ENCODE data around the gene COPG1. TPM values are rescaled to one million over a fixed set of nuclear protein-coding genes. Genes with fewer than 3 reads are reported as not detected.
A peak's percentile ranks its signal among the peaks of the same experiment; 100 is the strongest.
"Not testable (repeated sequence)": the region's sequence is repeated elsewhere in the genome, so short reads cannot be mapped to it uniquely, and the experiment has no call there.

COPG1 gene, protein sequence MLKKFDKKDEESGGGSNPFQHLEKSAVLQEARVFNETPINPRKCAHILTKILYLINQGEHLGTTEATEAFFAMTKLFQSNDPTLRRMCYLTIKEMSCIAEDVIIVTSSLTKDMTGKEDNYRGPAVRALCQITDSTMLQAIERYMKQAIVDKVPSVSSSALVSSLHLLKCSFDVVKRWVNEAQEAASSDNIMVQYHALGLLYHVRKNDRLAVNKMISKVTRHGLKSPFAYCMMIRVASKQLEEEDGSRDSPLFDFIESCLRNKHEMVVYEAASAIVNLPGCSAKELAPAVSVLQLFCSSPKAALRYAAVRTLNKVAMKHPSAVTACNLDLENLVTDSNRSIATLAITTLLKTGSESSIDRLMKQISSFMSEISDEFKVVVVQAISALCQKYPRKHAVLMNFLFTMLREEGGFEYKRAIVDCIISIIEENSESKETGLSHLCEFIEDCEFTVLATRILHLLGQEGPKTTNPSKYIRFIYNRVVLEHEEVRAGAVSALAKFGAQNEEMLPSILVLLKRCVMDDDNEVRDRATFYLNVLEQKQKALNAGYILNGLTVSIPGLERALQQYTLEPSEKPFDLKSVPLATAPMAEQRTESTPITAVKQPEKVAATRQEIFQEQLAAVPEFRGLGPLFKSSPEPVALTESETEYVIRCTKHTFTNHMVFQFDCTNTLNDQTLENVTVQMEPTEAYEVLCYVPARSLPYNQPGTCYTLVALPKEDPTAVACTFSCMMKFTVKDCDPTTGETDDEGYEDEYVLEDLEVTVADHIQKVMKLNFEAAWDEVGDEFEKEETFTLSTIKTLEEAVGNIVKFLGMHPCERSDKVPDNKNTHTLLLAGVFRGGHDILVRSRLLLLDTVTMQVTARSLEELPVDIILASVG
- polyA plus RNA-seq (ENCODE audit: insufficient read depth in 1 of 5, insufficient read length in 5 of 5, low replicate concordance in 1 of 5), result 100 to 1,000 TPM; 118 to 162 (median 145) TPM
- long read RNA-seq, donor 1, transcript COPG1-201 (24 exons, 3,078 nt), result major isoform, 5 of 87 reads
- long read RNA-seq, donor 1, partial matches to known transcripts, result 79 of 87 reads
- long read RNA-seq, donor 1, other reads (novel, unspliced or antisense), result 0 of 87 reads
- long read RNA-seq, donor 2, transcript COPG1-201 (24 exons, 3,078 nt), result major isoform, 5 of 5 reads
- long read RNA-seq, donor 2, partial matches to known transcripts, result 0 of 5 reads
- long read RNA-seq, donor 2, other reads (novel, unspliced or antisense), result 0 of 5 reads
- long read RNA-seq, donor 3, partial matches to known transcripts, result 17 of 22 reads
- long read RNA-seq, donor 3, other reads (novel, unspliced or antisense), result 0 of 22 reads
- long read RNA-seq, donor 4, partial matches to known transcripts, result 0 of 8 reads
- long read RNA-seq, donor 4, other reads (novel, unspliced or antisense), result 5 of 8 reads
- long read RNA-seq, donor 5, partial matches to known transcripts, result 0 of 4 reads
- long read RNA-seq, donor 5, other reads (novel, unspliced or antisense), result 0 of 4 reads
- long read RNA-seq, donor 6, transcript COPG1-201 (24 exons, 3,078 nt), result major isoform, 7 of 18 reads
- long read RNA-seq, donor 6, partial matches to known transcripts, result 0 of 18 reads
- long read RNA-seq, donor 6, other reads (novel, unspliced or antisense), result 9 of 18 reads
- long read RNA-seq, donor 7, transcript COPG1-201 (24 exons, 3,078 nt), result major isoform, 8 of 9 reads
- long read RNA-seq, donor 7, partial matches to known transcripts, result 0 of 9 reads
- long read RNA-seq, donor 7, other reads (novel, unspliced or antisense), result 0 of 9 reads
- long read RNA-seq, donor 8, transcript COPG1-201 (24 exons, 3,078 nt), result major isoform, 5 of 6 reads
- long read RNA-seq, donor 8, partial matches to known transcripts, result 0 of 6 reads
- long read RNA-seq, donor 8, other reads (novel, unspliced or antisense), result 0 of 6 reads

DNA sequence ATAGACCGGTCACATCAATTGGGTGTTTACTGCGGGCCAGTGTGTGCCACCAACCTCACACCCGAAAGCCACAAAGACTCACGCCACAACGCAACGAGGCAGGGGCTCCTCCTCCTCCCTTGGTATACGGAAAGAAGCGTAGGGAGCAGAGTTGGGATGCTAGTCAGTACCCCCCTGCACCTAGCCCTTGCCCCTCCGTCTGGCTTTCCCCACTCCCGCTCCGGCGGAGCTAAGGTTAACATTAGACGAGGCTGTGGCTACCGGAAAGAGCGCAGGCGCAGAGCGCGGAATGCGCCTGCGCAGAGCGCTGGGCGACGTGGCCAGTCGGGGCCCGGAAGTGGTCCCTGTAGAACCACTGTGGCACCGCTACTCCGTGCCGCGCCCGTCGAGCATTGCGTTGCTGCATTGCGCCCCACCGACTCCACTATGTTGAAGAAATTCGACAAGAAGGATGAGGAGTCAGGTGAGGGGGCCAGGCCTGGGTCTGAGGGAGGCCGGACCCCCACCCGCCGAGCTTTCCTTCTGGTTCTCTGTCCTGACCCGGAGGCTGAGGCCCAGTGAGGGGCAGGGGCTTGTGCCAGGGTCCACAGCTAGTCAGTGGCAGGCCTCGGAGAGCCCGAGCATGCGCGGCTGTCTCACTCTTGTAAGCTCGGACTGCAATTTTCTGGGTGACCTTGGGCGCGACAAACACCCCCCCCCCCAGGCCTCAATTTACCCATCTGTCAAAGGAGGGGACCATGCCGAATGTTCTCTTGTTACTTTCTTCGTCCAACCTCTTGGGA, at the start of gene COPG1:
Gene COPG1 (plus strand): TSS at position 323 of the 782 bp plus-strand sequence. CDS start 104 bp downstream, at position 427.
- peak; percentile 93 to 94 for DNase-seq

DNA sequence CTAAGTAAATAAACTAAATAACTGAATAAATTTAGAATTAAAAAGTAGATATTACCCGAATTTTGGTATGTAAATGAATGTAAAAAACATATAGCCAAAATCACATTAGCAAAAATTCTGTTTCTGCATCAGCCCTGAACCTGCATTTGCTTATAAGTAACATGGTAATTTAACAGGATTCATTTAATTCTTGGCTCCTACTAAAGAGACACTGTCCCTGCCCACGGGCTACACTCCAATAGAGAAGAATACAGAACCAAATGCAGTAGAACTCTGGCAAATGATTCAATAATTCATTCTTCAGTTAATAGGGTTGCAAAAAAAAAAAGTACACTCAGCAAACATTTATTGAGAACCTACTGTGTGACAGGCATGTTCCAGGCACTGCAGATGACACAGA, 44.9 kb upstream of the COPG1 start:
- DNase-seq, result no peak

DNA sequence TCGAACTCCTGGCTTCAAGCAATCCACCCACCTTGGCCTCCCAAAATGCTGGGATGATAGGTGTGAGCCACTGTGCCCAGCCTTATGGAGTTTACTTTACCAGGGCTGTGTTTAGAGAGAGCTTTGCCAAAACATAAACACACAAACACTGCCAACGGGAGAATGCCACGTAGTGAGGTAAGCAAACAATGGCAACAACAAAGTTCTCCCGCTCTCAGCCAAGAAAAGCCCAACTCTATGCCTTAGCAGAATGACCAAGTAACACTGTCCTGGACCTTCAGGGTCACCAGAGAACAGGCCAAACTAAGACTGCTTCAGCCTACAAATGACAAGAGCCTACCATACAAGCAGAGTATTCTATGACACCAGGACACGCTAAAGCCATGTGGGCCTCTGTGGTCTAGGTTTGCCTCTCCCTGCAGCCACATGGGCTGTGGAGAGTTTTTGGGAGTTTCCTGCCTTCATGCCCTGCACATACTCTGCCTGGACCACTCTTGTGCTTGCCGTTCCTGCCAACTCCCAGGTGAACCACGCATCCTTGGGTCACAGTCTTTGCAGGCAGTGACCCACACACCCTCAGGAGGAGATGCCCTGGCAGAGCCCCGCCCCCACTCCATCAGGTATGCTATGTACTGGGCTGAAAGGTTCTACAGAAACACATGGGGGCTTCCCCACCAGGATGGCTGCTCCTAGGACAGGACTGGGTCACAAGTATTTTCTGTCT, 44.1 kb upstream of the COPG1 start:
- DNase-seq, result no peak

DNA sequence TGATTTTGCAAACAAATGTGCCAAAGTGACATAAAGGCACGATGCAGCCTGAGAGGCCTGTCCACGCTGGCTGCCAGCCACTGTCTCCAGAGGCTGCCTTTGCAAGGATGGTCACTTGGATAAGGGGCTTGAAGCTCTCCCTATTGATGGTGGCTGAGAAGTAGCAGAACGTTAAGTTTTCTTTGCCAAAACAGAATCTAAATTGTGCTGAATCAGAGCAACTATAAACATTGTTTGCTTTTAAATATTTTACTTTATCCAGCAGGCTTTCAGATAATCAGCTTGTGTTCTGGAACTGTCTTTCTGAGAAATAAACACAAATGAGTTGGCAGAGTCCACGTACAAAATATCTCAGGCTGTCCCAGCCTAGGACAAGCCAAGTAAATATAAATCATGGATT, 41.9 kb upstream of the COPG1 start:
- peak; percentile 67 to 72 for DNase-seq

DNA sequence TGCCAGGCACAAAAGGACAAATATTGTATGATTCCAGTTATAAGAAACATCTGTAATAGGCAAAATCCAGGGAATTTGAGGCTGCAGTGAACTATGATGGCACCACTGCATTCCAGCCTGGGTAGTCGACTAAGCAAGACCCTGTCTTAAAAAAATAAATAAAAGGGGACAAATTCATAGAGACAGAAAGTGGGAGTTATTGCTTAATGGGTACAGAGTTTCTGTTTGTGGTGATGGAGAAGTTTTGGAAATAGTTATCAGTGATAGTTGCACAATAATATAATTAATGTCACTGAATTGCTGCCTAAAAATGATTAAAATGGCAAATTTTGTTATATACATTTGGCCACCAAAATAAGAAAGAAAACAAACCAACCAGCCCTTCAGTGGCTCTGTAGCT, 38.1 kb upstream of the COPG1 start:
- no peak for DNase-seq

DNA sequence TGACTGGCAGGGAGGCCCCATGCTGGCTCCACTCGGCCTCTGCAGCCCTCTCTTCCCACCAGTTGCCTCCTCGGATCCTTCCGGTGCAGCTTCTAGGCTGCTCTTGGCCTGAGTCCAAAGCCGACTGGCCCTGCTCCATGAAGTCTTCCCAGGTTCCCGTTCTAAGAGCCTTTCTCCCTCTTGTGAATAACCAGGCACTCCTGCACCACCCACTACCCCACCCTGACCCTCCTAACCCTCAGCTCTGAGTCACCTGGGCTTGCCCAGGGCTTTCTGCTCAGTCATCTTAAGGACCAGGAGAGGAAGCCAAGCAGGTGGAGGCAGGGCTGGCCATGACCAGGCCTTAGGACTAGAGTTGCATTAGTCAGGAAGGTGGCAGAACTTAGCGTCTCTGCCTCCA, 37.6 kb upstream of the COPG1 start:
- DNase-seq, result peak; percentile 45 to 47

DNA sequence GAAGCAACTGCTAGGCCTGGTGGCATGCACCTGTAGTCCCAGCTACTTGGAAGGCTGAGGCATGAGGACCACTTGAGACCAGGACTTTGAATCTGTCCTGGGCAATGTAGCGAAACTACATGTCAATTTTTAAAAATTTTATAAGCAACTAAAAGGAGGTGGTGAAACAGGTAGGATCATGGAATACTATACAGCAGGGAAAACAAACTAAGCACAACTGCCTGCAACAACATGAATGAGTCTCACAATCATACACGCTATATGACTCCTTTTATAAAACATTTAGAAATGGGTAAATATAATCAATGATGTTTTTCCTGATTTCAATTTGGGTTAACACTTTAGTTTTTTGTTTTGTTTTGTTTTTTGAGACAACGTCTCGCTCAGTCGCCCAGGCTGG, 36.2 kb upstream of the COPG1 start:
- no peak for DNase-seq

DNA sequence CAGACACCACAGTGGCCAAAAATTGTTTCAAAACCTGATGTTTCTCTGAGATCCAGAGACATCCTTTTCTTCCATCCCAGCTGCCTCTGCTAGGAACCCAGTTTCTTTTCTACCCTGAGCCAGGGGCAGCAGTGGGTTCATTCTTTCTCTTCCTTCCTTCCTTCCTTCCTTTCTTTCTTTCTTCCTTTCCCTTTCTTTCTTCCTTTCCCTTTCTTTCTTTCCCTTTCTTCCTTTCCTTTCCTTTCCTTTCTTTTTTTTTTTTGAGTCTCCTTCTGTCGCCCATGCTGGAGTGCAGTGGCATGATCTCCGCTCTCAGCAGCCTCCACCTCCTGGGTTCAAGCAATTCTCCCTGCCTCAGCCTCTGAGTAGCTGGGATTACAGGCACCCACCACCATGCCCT, 30.7 kb upstream of the COPG1 start:
- no peak for DNase-seq

DNA sequence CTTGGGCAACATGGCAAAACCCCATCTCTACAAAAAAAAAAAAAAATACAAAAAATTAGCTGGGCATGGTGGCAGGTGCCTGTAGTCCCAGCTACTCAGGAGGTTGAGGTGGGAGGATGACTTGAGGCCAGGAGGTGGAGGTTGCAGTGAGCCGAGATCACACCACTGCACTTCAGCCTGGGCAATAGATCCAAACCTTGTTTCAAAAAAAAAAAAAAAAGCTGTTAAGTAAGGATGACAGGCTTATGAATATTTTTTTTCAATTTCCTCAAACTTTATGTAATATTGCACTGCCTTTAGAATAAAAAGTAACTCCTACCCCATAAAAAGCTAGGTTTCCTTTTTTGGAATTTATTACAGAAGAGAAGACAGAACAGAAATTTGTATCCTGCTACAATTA, 25.0 kb upstream of the COPG1 start:
- not testable (repeated sequence) for DNase-seq

DNA sequence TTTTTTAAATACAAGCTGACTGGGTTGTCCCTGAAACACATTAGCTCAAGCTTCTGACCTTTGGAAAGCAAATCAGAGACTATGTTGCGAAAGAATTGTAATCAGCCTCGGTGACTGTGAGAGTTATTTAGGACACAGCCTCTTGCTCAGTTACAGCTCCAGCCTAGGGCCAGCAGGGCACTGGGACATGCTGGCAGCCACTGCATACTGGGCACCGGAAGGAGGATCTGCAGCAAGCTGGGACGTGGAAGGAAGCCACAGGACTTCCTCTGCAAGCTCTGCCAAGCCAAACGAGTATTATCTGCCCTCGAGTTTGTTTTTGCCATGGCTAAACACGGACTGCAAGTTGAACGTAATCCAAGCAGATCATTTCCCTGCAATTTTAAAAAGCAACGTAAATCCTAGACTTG, 24.4 kb upstream of the COPG1 start:
- DNase-seq, result peak; percentile 73 to 78

DNA sequence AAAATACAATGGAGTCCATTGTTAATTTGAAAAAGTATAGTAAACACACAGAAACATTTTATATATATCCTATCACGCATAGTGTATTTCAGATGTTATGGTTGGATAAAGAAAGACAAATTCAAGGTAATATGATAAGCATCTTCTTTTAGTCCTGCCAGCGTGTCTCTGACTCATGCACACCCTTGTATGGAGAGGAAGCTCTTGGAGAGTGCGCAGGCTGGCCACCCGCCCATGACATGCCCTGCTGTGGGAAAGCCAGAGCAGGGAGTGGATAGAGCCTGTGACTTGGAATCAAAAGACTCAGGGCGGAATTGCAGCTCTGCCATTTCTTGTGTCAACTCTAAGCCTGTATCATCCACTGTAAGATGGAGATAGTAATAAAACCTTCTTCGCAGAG, 23.0 kb upstream of the COPG1 start:
- no peak for DNase-seq

DNA sequence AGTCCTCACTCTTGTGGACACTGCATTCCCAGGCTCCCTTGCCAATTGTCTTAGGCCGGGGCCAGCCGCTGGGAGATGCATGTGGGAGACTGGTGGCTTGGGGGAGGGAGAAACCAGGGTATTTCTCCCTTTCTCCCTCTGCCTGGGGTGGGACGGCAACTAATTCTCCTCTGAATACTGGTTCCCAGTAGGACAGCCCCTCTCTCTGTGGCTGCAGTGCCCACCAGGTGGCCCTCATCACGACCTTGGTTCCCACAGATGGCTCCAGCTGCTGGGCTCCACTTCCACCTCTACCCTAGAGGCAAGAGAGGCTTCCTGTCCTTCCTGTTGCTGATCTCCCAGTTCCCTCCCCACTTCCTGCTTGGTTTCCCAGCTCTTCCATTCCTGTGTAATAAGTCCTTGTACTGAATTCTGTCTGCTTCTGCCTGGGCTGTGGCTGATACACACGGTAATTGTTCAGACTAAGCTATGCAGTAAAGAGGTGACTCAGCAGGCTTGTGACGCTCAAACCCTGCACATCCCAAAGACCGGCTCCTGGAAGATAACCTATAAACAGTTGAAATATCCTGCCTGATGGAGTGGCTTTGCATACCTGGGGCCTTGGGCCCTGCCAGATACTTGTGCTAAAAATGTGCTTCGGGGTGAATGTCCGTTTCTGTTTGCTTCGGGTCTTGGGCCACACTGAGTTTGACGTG, 20.4 kb upstream of the COPG1 start:
- no peak for DNase-seq

DNA sequence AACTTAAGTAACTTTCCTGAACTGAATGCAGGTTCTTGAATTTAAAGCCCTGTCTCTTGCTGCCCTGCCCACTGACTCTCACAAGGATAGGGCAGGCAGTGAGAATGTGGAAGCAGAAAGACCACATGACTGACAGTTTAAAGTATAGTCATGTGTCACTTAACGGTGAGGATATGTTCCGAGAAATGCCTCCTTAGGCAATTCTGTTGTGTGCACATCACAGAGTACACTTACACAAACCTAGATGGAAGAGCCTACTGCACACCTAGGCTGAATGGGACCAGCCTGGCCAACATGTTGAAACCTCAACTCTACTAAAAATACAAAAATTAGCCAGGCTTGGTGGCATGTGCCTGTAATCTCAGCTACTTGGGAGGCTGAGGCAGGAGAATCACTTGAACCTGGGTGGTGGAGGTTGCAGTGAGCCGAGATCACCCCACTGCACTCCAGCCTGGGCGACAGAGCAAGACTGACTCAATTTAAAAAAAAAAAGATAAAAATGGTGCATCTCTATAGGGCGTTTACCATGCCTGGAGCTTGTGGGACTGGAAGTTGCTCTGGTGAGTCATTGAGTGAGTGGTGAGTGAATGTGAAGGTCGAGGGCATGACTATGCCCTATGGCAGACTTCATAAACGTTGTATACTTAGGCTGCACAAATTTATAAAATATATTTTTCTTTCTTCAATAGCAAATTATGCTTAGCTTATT, 18.9 kb upstream of the COPG1 start:
- no peak for DNase-seq

DNA sequence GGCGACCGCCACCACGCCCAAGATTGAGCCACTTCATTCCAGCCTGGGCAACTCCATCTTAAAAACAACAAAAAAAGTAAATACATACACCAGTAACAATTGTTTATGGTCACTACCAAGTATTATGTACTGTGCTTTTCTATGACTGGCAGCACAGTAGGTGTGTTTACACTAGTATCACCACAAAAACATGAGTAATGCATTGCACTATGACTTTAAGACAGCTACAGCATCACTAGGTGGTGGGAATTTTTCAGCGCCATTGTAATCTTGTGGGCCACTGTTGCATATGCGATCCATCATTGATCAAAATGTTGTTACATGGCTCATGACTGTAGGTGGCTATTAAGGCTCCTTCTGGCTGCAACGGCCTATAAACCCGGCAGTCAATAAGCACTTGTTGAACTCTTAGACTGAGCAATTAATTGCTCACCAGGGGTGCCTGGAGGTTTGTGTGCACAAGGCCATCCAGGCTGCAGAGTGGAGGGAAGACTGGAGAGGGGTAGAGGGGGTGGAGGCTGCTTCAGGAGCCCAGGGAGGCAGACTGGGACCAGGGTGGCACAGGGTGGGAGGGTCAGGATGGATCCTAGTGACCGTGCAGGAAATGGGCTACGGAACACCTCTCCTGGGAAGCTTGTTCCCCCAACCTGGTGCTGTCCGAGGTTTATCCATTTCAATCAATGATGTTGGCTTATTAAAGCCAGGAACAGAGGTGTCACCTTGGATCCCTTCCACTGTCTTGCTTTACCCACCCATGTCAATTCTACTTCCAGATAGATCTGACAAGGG, 17.9 kb upstream of the COPG1 start:
- no peak for DNase-seq

DNA sequence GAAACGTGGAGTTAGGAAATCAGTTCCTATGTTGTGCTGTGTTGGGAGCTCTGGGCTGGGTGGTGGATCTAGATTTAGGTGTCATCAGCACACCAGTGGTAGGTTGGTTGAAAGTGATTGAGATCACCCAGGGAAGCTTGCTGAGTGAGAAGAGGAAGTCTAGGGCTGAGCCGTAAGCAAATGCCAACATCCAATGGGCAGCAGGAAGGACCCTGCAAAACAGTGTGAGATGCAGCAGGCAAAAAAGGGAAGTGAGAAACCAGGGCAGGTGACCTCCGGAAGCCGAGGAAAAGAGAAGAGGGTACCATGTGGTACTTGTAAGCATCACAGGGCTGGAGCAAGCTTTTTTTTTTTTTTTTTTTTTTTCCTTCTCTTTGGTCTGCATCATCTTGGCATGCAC, 15.9 kb upstream of the COPG1 start:
- no peak for DNase-seq

DNA sequence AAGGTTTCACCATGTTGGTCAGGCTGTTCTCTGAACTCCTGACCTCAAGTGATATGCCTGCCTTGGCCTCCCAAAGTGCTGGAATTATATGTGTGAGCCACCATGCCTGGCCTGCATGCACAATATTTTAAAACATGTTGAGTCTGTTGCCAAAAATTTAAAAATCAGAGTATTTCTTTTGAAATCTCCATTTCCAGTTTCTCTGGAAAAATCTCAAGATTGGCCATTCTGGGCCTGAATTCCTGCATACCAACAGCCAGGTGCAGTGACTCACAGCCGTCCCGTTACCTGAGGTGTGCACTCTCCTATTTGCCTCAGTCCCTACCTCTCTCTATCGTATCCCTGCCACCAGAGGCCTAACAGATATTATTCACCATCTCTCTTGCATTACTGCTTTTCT, 15.0 kb upstream of the COPG1 start:
- DNase-seq, result no peak

DNA sequence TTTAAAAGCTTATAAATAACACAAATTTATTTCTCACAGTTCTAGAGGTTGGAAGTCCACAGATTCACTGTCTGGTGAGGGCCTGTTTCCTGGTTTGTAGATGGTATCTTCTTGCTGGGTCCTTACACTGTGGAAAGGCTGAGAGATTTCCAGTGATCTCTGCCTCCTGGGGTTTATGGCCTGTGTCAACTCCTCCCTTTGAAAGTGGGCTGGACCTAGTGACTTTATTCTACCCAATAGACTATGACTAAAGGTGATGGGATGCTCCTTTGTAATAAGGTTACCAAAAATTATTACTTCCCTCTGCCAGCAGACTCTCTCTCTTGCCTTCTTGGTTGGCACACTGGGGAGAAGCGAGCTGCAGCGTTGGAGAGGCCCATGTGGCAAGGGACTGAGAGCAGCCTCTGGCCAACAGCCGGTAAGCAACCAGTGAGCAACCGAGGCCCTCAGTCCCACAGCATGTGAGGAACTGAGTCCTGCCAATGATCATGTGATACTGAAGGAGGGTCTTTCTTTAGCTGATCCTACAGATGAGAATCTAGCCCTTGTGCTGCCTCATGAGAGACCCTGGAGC, 14.0 kb upstream of the COPG1 start:
- DNase-seq, result no peak
